Measurements from ENCODE around the gene ACADSB. TPM values are rescaled to one million over a fixed set of nuclear protein-coding genes. Genes with fewer than 3 reads are reported as not detected.

The ACADSB gene
- total and polyA plus RNA-seq, 2 experiments from 2014 or later: 3.7 to 6.5 TPM

DNA sequence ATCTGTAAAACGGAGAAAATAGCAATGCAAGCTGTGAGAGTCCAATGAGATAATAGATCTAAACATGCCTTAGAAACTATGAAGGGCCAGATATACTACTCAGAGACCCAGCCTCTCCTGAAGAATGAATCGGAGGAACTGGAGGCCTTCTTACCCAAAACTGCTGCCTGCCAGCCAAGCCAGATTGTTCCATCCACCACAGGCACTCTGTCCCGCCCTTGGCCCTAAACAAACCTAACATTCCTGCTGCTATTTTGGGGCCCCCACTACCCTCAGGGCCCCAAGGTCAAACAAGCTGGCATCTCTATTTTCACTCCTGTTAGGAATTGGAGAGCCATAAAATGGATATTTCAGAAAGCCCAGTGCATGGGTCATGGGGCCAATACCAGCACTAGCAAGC is 79.0 kb downstream of the ACADSB start:
- TF ChIP-seq STAT1 (IDR thresholded peaks at IDR 0.05; ENCODE audit: unreplicated experiment) (no peak), JUNB (IDR thresholded peaks at IDR 0.05; ENCODE audit: unreplicated experiment) (no peak), ZNF331 (CRISPR knock-in tag; IDR thresholded peaks at IDR 0.05; ENCODE audit: low read depth) (no peak), ZNF114 (CRISPR knock-in tag; IDR thresholded peaks at IDR 0.05) (no peak)
- TF ChIP-seq, protein P1, sequence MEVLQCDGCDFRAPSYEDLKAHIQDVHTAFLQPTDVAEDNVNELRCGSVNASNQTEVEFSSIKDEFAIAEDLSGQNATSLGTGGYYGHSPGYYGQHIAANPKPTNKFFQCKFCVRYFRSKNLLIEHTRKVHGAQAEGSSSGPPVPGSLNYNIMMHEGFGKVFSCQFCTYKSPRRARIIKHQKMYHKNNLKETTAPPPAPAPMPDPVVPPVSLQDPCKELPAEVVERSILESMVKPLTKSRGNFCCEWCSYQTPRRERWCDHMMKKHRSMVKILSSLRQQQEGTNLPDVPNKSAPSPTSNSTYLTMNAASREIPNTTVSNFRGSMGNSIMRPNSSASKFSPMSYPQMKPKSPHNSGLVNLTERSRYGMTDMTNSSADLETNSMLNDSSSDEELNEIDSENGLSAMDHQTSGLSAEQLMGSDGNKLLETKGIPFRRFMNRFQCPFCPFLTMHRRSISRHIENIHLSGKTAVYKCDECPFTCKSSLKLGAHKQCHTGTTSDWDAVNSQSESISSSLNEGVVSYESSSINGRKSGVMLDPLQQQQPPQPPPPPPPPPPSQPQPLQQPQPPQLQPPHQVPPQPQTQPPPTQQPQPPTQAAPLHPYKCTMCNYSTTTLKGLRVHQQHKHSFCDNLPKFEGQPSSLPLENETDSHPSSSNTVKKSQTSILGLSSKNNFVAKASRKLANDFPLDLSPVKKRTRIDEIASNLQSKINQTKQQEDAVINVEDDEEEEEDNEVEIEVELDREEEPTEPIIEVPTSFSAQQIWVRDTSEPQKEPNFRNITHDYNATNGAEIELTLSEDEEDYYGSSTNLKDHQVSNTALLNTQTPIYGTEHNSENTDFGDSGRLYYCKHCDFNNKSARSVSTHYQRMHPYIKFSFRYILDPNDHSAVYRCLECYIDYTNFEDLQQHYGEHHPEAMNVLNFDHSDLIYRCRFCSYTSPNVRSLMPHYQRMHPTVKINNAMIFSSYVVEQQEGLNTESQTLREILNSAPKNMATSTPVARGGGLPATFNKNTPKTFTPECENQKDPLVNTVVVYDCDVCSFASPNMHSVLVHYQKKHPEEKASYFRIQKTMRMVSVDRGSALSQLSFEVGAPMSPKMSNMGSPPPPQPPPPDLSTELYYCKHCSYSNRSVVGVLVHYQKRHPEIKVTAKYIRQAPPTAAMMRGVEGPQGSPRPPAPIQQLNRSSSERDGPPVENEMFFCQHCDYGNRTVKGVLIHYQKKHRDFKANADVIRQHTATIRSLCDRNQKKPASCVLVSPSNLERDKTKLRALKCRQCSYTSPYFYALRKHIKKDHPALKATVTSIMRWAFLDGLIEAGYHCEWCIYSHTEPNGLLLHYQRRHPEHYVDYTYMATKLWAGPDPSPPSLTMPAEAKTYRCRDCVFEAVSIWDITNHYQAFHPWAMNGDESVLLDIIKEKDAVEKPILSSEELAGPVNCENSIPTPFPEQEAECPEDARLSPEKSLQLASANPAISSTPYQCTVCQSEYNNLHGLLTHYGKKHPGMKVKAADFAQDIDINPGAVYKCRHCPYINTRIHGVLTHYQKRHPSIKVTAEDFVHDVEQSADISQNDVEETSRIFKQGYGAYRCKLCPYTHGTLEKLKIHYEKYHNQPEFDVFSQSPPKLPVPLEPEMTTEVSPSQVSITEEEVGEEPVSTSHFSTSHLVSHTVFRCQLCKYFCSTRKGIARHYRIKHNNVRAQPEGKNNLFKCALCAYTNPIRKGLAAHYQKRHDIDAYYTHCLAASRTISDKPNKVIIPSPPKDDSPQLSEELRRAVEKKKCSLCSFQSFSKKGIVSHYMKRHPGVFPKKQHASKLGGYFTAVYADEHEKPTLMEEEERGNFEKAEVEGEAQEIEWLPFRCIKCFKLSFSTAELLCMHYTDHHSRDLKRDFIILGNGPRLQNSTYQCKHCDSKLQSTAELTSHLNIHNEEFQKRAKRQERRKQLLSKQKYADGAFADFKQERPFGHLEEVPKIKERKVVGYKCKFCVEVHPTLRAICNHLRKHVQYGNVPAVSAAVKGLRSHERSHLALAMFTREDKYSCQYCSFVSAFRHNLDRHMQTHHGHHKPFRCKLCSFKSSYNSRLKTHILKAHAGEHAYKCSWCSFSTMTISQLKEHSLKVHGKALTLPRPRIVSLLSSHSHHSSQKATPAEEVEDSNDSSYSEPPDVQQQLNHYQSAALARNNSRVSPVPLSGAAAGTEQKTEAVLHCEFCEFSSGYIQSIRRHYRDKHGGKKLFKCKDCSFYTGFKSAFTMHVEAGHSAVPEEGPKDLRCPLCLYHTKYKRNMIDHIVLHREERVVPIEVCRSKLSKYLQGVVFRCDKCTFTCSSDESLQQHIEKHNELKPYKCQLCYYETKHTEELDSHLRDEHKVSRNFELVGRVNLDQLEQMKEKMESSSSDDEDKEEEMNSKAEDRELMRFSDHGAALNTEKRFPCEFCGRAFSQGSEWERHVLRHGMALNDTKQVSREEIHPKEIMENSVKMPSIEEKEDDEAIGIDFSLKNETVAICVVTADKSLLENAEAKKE (CRISPR knock-in tag; IDR thresholded peaks at IDR 0.05): no peak
- TF ChIP-seq, protein P2, sequence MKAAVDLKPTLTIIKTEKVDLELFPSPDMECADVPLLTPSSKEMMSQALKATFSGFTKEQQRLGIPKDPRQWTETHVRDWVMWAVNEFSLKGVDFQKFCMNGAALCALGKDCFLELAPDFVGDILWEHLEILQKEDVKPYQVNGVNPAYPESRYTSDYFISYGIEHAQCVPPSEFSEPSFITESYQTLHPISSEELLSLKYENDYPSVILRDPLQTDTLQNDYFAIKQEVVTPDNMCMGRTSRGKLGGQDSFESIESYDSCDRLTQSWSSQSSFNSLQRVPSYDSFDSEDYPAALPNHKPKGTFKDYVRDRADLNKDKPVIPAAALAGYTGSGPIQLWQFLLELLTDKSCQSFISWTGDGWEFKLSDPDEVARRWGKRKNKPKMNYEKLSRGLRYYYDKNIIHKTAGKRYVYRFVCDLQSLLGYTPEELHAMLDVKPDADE (IDR thresholded peaks at IDR 0.05): no peak
- H3K4me3 Mint-ChIP-seq: no peak overlapping the region
- peaks cover 8% of the 10 kb centered on the region for H3K27me3 Mint-ChIP-seq (ENCODE audit: insufficient read depth, low read depth, poor library complexity)
- Histone ChIP-seq H3K27me3 (ENCODE audit: insufficient read depth) (no peaks in the 10 kb centered on the region), H3F3A (replicated peaks; ENCODE audit: low read depth) (no peaks in the 10 kb centered on the region), H2AFZ (no peak overlapping the region), H3K4me2 (no peak overlapping the region), H3K4me1 (ENCODE audit: insufficient read depth) (no peaks in the 10 kb centered on the region), H3K36me3 (ENCODE audit: insufficient read depth) (no peaks in the 10 kb centered on the region), H4K20me1 (replicated peaks; ENCODE audit: insufficient read depth) (no peaks in the 10 kb centered on the region), H3K4me3 (no peak overlapping the region), H3K9me2 (ENCODE audit: insufficient read depth) (peaks cover 12% of the 10 kb centered on the region; the same call in 1 of the 2 replicates), H3K79me2 (replicated peaks; ENCODE audit: insufficient read depth) (no peaks in the 10 kb centered on the region), H3K27ac (ENCODE audit: low read depth) (no peak overlapping the region)
- ATAC-seq (no peak), DNase-seq (ENCODE audit: low spot score) (no peak)
- no peaks in the 10 kb centered on the region; the same call in 2 of the 3 replicates for H3K36me3 Mint-ChIP-seq (ENCODE audit: low read depth)
- no peaks in the 10 kb centered on the region; the same call in 1 of the 3 replicates for H3K9me3 Mint-ChIP-seq
- peaks cover 6% of the 10 kb centered on the region for H3K4me1 Mint-ChIP-seq
- no peak overlapping the region for H3K27ac Mint-ChIP-seq
